H9 (cell line): ENCODE measurements around the gene MYO5B. TPM values are rescaled to one million over a fixed set of nuclear protein-coding genes. Genes with fewer than 3 reads are reported as not detected.

Experiments
- DNase-seq: peaks from one replicate; pipeline ENCODE4 v3.0.0-alpha.2; 2017
- H2AFZ ChIP-seq: one replicate; pipeline ENCODE4 v1.6.1; 2013; ENCODE audit warnings: mild to moderate bottlenecking, low read length, control low read depth, moderate library complexity
- H2AK5ac ChIP-seq: 2 replicates; pipeline ENCODE4 v1.6.1; 2013; ENCODE audit warnings: low read length, control low read depth, mixed read lengths; ENCODE audit not compliant: insufficient read length
- H2BK120ac ChIP-seq: one replicate; pipeline ENCODE4 v1.6.1; 2013; ENCODE audit warnings: low read depth, mild to moderate bottlenecking, low read length, control low read depth, inconsistent platforms; ENCODE audit not compliant: poor library complexity, severe bottlenecking
- H2BK12ac ChIP-seq: 2 replicates; pipeline ENCODE4 v1.6.1; 2013; ENCODE audit warnings: low read length, control low read depth, mixed read lengths, low read depth; ENCODE audit not compliant: insufficient read length
- H2BK15ac ChIP-seq: 2 replicates; pipeline ENCODE4 v1.6.1; 2013; ENCODE audit warnings: low read depth, low read length, control low read depth
- H2BK20ac ChIP-seq: one replicate; pipeline ENCODE4 v1.6.1; 2013; ENCODE audit warnings: low read depth, mild to moderate bottlenecking, low read length, control low read depth, inconsistent platforms; ENCODE audit not compliant: poor library complexity, severe bottlenecking
- H2BK5ac ChIP-seq: 2 replicates; pipeline ENCODE4 v1.6.1; 2013; ENCODE audit warnings: low read length, control low read depth, mixed read lengths; ENCODE audit not compliant: insufficient read length
- H3K14ac ChIP-seq: 2 replicates; pipeline ENCODE4 v1.6.1; 2013; ENCODE audit warnings: low read length, control low read depth; ENCODE audit not compliant: insufficient read depth
- H3K18ac ChIP-seq: 2 replicates; pipeline ENCODE4 v1.6.1; 2013; ENCODE audit warnings: low read depth, mild to moderate bottlenecking, mixed read lengths, low read length, control low read depth; ENCODE audit not compliant: insufficient read length
- H3K23ac ChIP-seq: 2 replicates; pipeline ENCODE4 v1.6.1; 2013; ENCODE audit warnings: low read length, control low read depth, mixed read lengths, low read depth; ENCODE audit not compliant: insufficient read length
- H3K23me2 ChIP-seq: 2 replicates; pipeline ENCODE4 v1.6.1; 2013; ENCODE audit warnings: low read depth, mild to moderate bottlenecking, mixed read lengths, low read length, control low read depth; ENCODE audit not compliant: insufficient read length, poor library complexity, severe bottlenecking
- H3K27ac ChIP-seq: 2 replicates; pipeline ENCODE4 v1.5.1; 2013; ENCODE audit warnings: low read length, control low read depth, mixed read lengths, low read depth; ENCODE audit not compliant: insufficient read length
- H3K27me3 ChIP-seq: 2 replicates; pipeline ENCODE4 v1.6.1; 2013; ENCODE audit warnings: low read length, control low read depth, inconsistent platforms; ENCODE audit not compliant: insufficient read depth
- H3K4ac ChIP-seq: 2 replicates; pipeline ENCODE4 v1.6.1; 2013; ENCODE audit warnings: low read depth, mild to moderate bottlenecking, control low read depth, inconsistent platforms, low read length, moderate library complexity
- H3K4me1 ChIP-seq: 2 replicates; pipeline ENCODE4 v1.6.1; 2013; ENCODE audit warnings: low read length, control low read depth, inconsistent platforms; ENCODE audit not compliant: insufficient read depth
- H3K4me2 ChIP-seq: 2 replicates; pipeline ENCODE4 v1.6.1; 2013; ENCODE audit warnings: low read length, control low read depth, mixed read lengths; ENCODE audit not compliant: insufficient read length, insufficient read depth
- H3K56ac ChIP-seq: 2 replicates; pipeline ENCODE4 v1.6.1; 2013; ENCODE audit warnings: low read depth, mild to moderate bottlenecking, mixed read lengths, low read length, control low read depth; ENCODE audit not compliant: insufficient read length
- H3K79me1 ChIP-seq: 2 replicates; pipeline ENCODE4 v1.6.1; 2013; ENCODE audit warnings: low read depth, mild to moderate bottlenecking, moderate library complexity, low read length, control low read depth, inconsistent platforms; ENCODE audit not compliant: insufficient read depth, poor library complexity, severe bottlenecking
- H3K79me2 ChIP-seq: 2 replicates; pipeline ENCODE4 v1.6.1; 2013; ENCODE audit warnings: low read length, control low read depth, inconsistent platforms; ENCODE audit not compliant: insufficient read depth
- H3K9ac ChIP-seq: 2 replicates; pipeline ENCODE4 v1.6.1; 2013; ENCODE audit warnings: low read length, control low read depth, mixed read lengths; ENCODE audit not compliant: insufficient read length; ENCODE audit errors: extremely low read depth
- H3K9me3 ChIP-seq: one replicate; pipeline ENCODE4 v1.6.1; 2013; ENCODE audit warnings: low read depth, low read length, inconsistent platforms; ENCODE audit not compliant: control insufficient read depth
- H3T11ph ChIP-seq: one replicate; pipeline ENCODE4 v1.6.1; 2013; ENCODE audit warnings: mild to moderate bottlenecking, low read length, control low read depth, inconsistent platforms
- H4K20me1 ChIP-seq: one replicate; pipeline ENCODE4 v1.6.1; 2013; ENCODE audit not compliant: control insufficient read depth, insufficient read length, insufficient read depth
- H4K5ac ChIP-seq: 2 replicates; pipeline ENCODE4 v1.6.1; 2013; ENCODE audit warnings: low read depth, mild to moderate bottlenecking, mixed read lengths, low read length, control low read depth; ENCODE audit not compliant: insufficient read length
- H4K8ac ChIP-seq: replicated peaks from 2 replicates; pipeline ENCODE4 v1.6.1; 2013; ENCODE audit warnings: low read length, control low read depth, mixed read lengths, low read depth; ENCODE audit not compliant: insufficient read length
- H4K91ac ChIP-seq: 2 replicates; pipeline ENCODE4 v1.6.1; 2013; ENCODE audit warnings: low read depth, mild to moderate bottlenecking, moderate library complexity, mixed read lengths, low read length, control low read depth; ENCODE audit not compliant: insufficient read length
- H3K27ac Mint-ChIP-seq, 3 experiments: 2 replicates in 2 of 3; 3 replicates in 1 of 3; pipeline ENCODE4 v1.8.0; 2020 to 2021; ENCODE audit warnings: mixed read lengths in 3 of 3, mild to moderate bottlenecking in 1 of 3, moderate library complexity in 1 of 3
- H3K27me3 Mint-ChIP-seq: 2 replicates; pipeline ENCODE4 v1.8.0; 2021; ENCODE audit warnings: low read depth, mild to moderate bottlenecking, moderate library complexity, mixed read lengths
- H3K36me3 Mint-ChIP-seq, 3 experiments: 2 replicates in 2 of 3; 3 replicates in 1 of 3; pipeline ENCODE4 v1.8.0; 2020 to 2021; ENCODE audit warnings: low read depth in 3 of 3, mixed read lengths in 3 of 3; ENCODE audit not compliant: insufficient read depth in 1 of 3
- H3K4me1 Mint-ChIP-seq, 2 experiments: 2 replicates each; pipeline ENCODE4 v1.8.0; 2020; ENCODE audit warnings: mixed read lengths in 2 of 2
- H3K4me3 Mint-ChIP-seq, 2 experiments: 2 replicates in 1 of 2; 3 replicates in 1 of 2; pipeline ENCODE4 v1.8.0; 2020 to 2021; ENCODE audit warnings: mild to moderate bottlenecking in 2 of 2, mixed read lengths in 2 of 2, moderate library complexity in 1 of 2
- H3K9me3 Mint-ChIP-seq, 2 experiments: 2 replicates in 1 of 2; 3 replicates in 1 of 2; pipeline ENCODE4 v1.8.0; 2020; ENCODE audit warnings: mild to moderate bottlenecking in 2 of 2, mixed read lengths in 2 of 2, moderate library complexity in 1 of 2
- WGBS: extraction: QIAGEN DNeasy Blood & Tissue Kit; methylation state at CpG from one replicate; pipeline ENCODE4 v1.1.7; 2013; ENCODE audit warnings: missing lambda C conversion rate, low lambda C conversion rate, mixed read lengths; ENCODE audit not compliant: insufficient read length; ENCODE audit errors: extremely low coverage; 5-methylcytosine and 5-hydroxymethylcytosine counted together
- total RNA-seq: library from RNA; stranded (reverse); gene quantifications from 2 replicates; pipeline ENCODE4 v1.2.1, GENCODE V29; 2021
- TF ChIP-seq, protein P1 (sequence below): fragments of 200-600 bp; sonication (generic); conservative IDR thresholded peaks from 3 replicates; pipeline ENCODE4 v1.8.0; 2021; ENCODE audit warnings: antibody characterized with exemption, mild to moderate bottlenecking

MYO5B gene
- total RNA-seq, 1 experiment from 2014 or later: 9.3 TPM

DNA sequence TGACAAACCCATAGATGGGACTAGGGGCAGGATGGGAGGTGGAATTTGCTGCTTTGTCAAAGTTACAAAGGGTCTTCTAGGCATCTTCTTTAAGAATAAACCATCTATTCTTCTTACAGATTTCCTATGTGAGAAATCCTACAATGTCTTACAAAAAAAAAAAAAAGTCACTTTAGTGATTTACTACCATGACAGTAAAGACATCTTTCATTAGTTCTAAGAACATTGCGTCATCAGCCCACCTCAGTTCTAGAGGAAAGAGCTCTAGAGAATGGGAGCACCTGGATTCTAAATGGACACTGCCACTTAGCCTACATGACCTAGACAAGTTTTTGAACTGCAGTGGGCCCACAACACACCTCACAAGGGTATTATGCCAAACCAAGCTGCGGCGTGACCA lies 172.0 kb downstream of the MYO5B start:
- Mint-ChIP-seq H3K27me3 (peaks cover 1% of the 10 kb centered on the region), H3K9me3 (no peaks in the 10 kb centered on the region), H3K27ac (no peak overlapping the region), H3K36me3 (no peaks in the 10 kb centered on the region), H3K4me1 (no peaks in the 10 kb centered on the region), H3K4me3 (no peak overlapping the region)
- no peaks in the 10 kb centered on the region for H3K79me2 ChIP-seq
- no peak overlapping the region for H2BK5ac ChIP-seq
- no peaks in the 10 kb centered on the region for H3K79me1 ChIP-seq
- no peak overlapping the region for H4K91ac ChIP-seq
- H3K4me2 ChIP-seq: no peak overlapping the region
- no peak overlapping the region for H2BK12ac ChIP-seq
- no peaks in the 10 kb centered on the region for H3K4me1 ChIP-seq
- H3K56ac ChIP-seq: no peak overlapping the region
- no peak overlapping the region for H3K27ac ChIP-seq
- no peak for DNase-seq
- no peak overlapping the region for H2AFZ ChIP-seq
- no CpG with 5 or more reads among the region's 3 CpGs for WGBS
- H2BK120ac ChIP-seq: no peak overlapping the region
- H4K5ac ChIP-seq: no peak overlapping the region
- no peak overlapping the region for H3K18ac ChIP-seq
- H2BK20ac ChIP-seq: no peak overlapping the region
- no peak overlapping the region for H3K4ac ChIP-seq
- H3K23me2 ChIP-seq: no peaks in the 10 kb centered on the region
- no peaks in the 10 kb centered on the region for H4K20me1 ChIP-seq
- H3T11ph ChIP-seq: no peak overlapping the region
- no peak overlapping the region for H2AK5ac ChIP-seq
- no peak overlapping the region for H4K8ac ChIP-seq
- H3K23ac ChIP-seq: no peak overlapping the region
- TF ChIP-seq, protein P1, sequence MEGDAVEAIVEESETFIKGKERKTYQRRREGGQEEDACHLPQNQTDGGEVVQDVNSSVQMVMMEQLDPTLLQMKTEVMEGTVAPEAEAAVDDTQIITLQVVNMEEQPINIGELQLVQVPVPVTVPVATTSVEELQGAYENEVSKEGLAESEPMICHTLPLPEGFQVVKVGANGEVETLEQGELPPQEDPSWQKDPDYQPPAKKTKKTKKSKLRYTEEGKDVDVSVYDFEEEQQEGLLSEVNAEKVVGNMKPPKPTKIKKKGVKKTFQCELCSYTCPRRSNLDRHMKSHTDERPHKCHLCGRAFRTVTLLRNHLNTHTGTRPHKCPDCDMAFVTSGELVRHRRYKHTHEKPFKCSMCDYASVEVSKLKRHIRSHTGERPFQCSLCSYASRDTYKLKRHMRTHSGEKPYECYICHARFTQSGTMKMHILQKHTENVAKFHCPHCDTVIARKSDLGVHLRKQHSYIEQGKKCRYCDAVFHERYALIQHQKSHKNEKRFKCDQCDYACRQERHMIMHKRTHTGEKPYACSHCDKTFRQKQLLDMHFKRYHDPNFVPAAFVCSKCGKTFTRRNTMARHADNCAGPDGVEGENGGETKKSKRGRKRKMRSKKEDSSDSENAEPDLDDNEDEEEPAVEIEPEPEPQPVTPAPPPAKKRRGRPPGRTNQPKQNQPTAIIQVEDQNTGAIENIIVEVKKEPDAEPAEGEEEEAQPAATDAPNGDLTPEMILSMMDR: no peak
- H3K9me3 ChIP-seq: no peaks in the 10 kb centered on the region
- no peak overlapping the region for H3K9ac ChIP-seq
- no peak overlapping the region for H2BK15ac ChIP-seq
- H3K14ac ChIP-seq: no peak overlapping the region
- H3K27me3 ChIP-seq: no peaks in the 10 kb centered on the region
